Lower lobe of right lung (tissue), 2 donors: ENCODE data around the gene SRD5A2. TPM values are rescaled to one million over a fixed set of nuclear protein-coding genes. Genes with fewer than 3 reads are reported as not detected.

ENCODE experiments used
- ATAC-seq, 2 donors: fragments of 200-7000 bp; cut with Tn5 transposase; one replicate each; pipeline ENCODE4 v1.9.1; 2020 to 2022; ENCODE audit warnings: mild to moderate bottlenecking in 2 of 2, moderate library complexity in 2 of 2
- DNase-seq: peaks from one replicate; pipeline ENCODE4 v3.0.0-alpha.2; 2020
- H3K27ac ChIP-seq: fragments of 200-600 bp; one replicate; pipeline ENCODE4 v1.8.0; 2022
- H3K27me3 ChIP-seq: fragments of 200-600 bp; one replicate; pipeline ENCODE4 v1.8.0; 2022; ENCODE audit warnings: low read depth
- H3K36me3 ChIP-seq: fragments of 200-600 bp; one replicate; pipeline ENCODE4 v1.8.0; 2022; ENCODE audit warnings: mild to moderate bottlenecking
- H3K4me1 ChIP-seq: fragments of 200-600 bp; one replicate; pipeline ENCODE4 v1.8.0; 2022
- H3K4me3 ChIP-seq: fragments of 200-600 bp; one replicate; pipeline ENCODE4 v1.8.0; 2022; ENCODE audit warnings: mild to moderate bottlenecking
- H3K9me3 ChIP-seq: fragments of 200-600 bp; one replicate; pipeline ENCODE4 v1.8.0; 2022
- intact Hi-C: fragments of 100-400 bp; cut with DNase I; formaldehyde crosslinking; loops from one replicate; pipeline ENCODE4 v1.11.0; 2022
- total RNA-seq: library from RNA; stranded (reverse); fragmentation: NEBNext Ultra II Directional; extraction: Animal tissue kit (Norgen Biotek cat#: 25700); gene quantifications from one replicate; pipeline ENCODE4 v1.2.1, GENCODE V29; 2021
- TF ChIP-seq, protein P1 (sequence below): fragments of 200-600 bp; IDR thresholded peaks from one replicate; pipeline ENCODE4 v1.8.0; 2022; ENCODE audit warnings: antibody characterized with exemption, mild to moderate bottlenecking
- donor health status: DM: no; HTN: yes; CAD: no; lungs with severe emphysema.

Gene SRD5A2
- total RNA-seq, 1 donor from 2014 or later: 1.2 TPM

DNA sequence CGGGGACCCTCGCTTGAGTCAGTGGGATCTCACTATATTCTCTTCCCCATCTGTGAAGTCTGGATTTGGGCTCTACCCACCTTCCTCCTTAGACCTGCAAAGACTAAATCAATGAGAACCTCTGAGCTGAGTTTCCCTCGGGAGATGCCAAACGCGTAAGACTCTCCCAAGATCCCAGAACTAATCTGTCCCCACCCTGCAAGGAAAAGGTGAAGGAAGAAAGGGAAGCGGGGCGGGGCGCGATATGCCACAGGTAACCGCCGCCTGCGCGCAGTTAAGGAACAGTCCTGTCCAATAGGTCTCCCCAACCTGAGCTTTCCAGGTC is 780 bp downstream of the SRD5A2 start:
- H3K36me3 ChIP-seq: no peaks in the 10 kb centered on the region
- H3K4me1 ChIP-seq: no peaks in the 10 kb centered on the region
- TF ChIP-seq, protein P1, sequence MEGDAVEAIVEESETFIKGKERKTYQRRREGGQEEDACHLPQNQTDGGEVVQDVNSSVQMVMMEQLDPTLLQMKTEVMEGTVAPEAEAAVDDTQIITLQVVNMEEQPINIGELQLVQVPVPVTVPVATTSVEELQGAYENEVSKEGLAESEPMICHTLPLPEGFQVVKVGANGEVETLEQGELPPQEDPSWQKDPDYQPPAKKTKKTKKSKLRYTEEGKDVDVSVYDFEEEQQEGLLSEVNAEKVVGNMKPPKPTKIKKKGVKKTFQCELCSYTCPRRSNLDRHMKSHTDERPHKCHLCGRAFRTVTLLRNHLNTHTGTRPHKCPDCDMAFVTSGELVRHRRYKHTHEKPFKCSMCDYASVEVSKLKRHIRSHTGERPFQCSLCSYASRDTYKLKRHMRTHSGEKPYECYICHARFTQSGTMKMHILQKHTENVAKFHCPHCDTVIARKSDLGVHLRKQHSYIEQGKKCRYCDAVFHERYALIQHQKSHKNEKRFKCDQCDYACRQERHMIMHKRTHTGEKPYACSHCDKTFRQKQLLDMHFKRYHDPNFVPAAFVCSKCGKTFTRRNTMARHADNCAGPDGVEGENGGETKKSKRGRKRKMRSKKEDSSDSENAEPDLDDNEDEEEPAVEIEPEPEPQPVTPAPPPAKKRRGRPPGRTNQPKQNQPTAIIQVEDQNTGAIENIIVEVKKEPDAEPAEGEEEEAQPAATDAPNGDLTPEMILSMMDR: no peak
- H3K9me3 ChIP-seq: no peaks in the 10 kb centered on the region
- peaks cover 17% of the 10 kb centered on the region for H3K27me3 ChIP-seq
- H3K4me3 ChIP-seq: no peak overlapping the region
- DNase-seq: peak; percentile 44
- no peak overlapping the region for H3K27ac ChIP-seq
- ATAC-seq: peak in 1 of 2 donors; percentile 15
- intact Hi-C loops: no loop called here

DNA sequence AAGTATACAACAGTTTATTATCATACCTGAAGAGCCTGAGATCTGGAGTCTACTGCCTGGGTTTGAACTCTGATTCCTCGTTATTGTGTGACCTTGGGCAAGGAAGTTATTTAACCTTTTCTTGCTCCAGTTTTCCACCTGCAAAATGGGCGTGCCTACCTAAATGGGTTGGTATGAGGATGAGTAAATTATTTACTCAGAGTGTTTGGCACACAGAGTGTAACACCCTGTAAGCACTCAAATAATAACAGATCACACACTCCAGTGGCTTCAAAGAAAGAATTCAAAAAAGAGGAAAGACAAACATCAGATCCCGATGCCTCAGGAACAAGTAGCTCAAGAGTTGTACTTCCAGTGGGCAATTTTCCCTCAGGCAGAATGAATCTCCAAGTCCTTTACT is 2.4 kb downstream of the SRD5A2 start:
- Histone ChIP-seq H3K36me3 (no peaks in the 10 kb centered on the region), H3K4me3 (no peak overlapping the region), H3K4me1 (no peaks in the 10 kb centered on the region), H3K9me3 (no peaks in the 10 kb centered on the region), H3K27me3 (peaks cover 17% of the 10 kb centered on the region), H3K27ac (no peak overlapping the region)
- intact Hi-C loops: no loop called here
- TF ChIP-seq, protein P1: no peak
- DNase-seq (no peak), ATAC-seq (no peak)

DNA sequence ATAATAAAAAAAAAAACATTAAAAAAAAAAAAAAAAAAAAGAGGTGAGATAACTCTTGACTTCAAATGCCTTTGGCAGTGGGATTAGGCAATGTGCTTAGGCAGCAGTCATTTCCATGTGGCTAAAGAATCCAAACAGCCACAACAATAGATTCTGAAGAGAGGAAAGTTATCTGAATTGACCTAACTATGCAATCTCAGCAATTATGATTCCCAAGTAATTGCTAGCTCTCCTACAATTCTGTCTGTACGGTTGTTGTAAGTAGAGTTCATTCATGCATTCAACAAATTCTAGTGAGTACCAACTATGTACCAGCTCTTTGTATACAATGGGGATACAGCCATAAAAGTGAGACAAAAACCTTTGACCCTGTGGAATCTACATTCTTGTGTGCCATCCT is 3.6 kb downstream of the SRD5A2 start:
- intact Hi-C loops: no loop called here
- Histone ChIP-seq H3K36me3 (no peaks in the 10 kb centered on the region), H3K9me3 (no peaks in the 10 kb centered on the region), H3K27ac (no peak overlapping the region), H3K27me3 (peaks cover 17% of the 10 kb centered on the region), H3K4me1 (no peaks in the 10 kb centered on the region), H3K4me3 (no peak overlapping the region)
- no peak for ATAC-seq
- TF ChIP-seq, protein P1: no peak
- DNase-seq: no peak

GRCh38 chr2:31568585-31569201 is 12.0 kb downstream of the SRD5A2 start:
- Histone ChIP-seq H3K27me3 (peaks cover 3% of the 10 kb centered on the region), H3K4me1 (no peaks in the 10 kb centered on the region), H3K4me3 (no peak overlapping the region), H3K9me3 (peaks cover 4% of the 10 kb centered on the region), H3K27ac (no peak overlapping the region), H3K36me3 (no peaks in the 10 kb centered on the region)
- ATAC-seq: no peak
- TF ChIP-seq, protein P1: no peak
- intact Hi-C loops: no loop called here
- DNase-seq: no peak

GRCh38 chr2:31567679-31568078 is 13.1 kb downstream of the SRD5A2 start:
- Histone ChIP-seq H3K36me3 (no peaks in the 10 kb centered on the region), H3K4me1 (no peaks in the 10 kb centered on the region), H3K27ac (no peak overlapping the region), H3K4me3 (no peak overlapping the region), H3K27me3 (peaks cover 3% of the 10 kb centered on the region), H3K9me3 (peaks cover 4% of the 10 kb centered on the region)
- ATAC-seq: no peak
- intact Hi-C loops: no loop called here
- TF ChIP-seq, protein P1: no peak
- no peak for DNase-seq
